NCI-H2029 treated with DMSO at 0.1 percent for 48 hours (cell line): ENCODE results near the gene TBC1D16.
A peak's percentile ranks its signal among the peaks of the same experiment; 100 is the strongest.
"Not testable (repeated sequence)": the region's sequence is repeated elsewhere in the genome, so short reads cannot be mapped to it uniquely, and the experiment has no call there.

Experiments used
- DNase-seq: peaks from one replicate; lab custom pipeline; 2025; lab: John Stamatoyannopoulos, UW

Gene TBC1D16

DNA sequence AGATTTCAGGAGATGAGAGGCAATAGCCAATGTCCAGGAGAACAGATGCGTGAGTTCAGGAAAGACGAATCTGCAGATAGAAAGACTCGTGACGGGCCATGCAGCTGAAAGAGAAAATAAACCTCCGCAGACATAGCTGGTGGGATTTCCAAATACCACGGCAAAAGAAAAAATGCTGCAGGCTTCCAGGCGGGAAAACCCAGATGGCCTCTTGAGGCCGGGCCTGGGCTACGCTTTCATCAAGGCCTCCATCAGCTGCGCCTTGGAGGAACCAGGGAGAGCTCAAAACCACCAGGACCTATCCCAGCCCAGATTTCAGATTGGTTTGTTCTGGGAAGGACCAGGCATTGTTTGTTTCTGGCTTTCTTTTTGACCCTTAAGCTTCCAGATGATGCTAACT lies 17.4 kb upstream of the TBC1D16 start:
- no peak for DNase-seq

DNA sequence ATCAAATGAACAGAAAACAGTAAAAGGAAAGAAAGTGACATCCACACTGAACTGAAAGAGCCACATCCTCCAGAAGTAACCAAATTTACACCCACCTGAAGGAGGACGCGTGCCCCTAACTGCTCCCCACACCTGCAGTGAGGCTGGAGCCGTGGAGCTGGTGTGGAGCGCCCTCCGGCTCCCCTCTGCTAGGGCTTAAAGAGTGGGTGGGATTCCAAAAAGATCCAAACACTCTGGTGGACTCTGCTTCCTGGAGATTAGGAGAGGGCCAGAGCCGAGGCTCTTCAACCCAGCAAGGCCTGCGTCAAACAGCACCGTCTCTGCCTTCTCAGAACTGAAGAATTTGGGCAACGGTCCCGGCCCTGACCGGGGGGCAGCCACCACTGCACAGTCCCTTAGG lies 16.0 kb upstream of the TBC1D16 start:
- no peak for DNase-seq

DNA sequence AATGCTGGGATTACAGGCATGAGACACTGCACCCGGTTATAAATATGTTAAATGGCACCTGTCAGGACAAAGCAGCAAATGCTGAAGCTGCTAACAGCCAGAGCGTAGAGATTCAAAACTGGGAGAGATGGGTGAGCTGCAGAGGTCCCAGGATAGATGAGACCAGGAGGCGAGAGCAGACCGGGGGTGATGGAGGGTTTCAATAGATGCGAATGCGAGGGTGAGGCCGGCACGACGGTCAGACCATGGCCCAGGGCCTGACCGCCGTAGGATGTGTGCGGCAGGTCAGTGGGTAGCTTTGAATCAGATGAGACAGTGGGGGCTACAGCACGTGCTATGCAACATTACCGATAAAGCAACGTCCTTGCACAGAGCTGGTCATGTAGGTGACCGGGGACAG lies 15.0 kb upstream of the TBC1D16 start:
- DNase-seq = no peak

DNA sequence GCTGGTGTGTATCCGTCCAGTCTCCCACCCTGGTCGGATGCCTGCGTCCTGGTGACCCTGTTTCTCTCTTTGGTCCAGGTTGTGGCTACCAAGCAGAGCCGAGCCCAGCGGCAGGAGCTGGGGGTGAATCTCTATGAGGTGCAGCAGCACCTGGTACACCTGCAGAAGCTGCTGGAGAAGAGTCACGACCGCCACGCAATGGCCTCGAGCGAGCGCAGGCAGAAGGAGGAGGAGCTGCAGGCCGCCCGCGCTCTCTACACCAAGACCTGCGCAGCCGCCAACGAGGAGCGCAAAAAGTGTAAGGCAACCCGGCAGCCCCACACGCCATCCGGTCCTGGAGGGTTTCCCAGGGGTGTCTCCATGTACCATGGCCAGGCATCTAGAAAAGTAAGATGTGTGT lies 14.3 kb upstream of the TBC1D16 start:
- no peak for DNase-seq

DNA sequence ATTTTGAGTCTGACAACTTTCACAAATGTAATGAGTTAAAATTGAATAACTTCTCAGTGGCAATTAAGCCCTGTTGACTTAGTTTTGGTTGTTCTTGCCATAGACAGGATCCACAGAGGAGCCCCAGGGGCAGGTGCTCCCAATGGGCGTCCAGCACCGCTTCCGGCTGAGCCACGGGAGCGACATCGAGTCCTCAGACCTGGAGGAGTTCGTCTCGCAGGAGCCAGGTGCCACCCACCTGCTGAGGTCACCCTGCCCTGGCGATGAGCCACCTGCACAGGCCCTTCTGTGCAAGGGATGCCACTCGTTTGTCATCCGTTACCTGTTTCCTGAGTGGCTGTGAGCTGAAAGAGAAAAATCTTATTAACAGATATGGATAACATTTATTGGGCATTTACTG lies 11.5 kb upstream of the TBC1D16 start:
- peak; percentile 64 for DNase-seq

DNA sequence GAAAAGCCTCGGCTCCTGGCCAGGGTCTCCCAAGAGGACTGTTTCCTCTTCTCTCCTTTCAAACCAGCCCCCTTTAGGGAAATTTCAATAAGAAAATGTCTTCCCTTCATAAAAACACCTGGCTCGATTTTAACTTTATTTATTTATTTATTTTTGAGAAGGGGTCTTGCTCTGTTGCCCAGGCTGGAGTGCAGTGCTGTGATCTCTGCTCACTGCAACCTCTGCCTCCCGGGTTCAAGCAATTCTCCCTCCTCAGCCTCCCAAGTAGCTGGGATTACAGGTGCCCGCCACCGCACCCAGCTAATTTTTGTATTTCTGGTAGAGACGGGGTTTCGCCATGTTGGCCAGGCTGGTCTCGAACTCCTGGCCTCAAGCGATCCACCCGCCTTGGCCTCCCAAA lies 11.0 kb upstream of the TBC1D16 start:
- DNase-seq = not testable (repeated sequence)

DNA sequence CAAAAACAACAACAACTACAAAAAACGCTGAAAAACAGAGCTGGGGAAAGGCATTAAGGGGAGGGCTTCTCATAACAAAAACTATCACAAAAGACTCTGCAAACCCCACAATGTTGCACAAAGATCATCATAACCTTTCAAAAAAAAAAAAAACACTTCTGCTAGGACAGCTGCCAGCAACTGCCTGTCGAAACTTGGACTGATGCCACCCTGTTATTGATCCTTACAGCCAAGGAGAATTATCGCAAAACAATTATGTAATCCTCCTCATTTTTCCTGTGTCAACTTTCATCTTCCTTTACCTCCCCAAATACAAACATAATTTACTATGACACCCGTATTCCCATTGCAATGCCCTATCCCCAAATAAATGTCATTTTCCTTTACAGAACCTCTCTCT lies 10.0 kb upstream of the TBC1D16 start:
- DNase-seq = peak; percentile 62

DNA sequence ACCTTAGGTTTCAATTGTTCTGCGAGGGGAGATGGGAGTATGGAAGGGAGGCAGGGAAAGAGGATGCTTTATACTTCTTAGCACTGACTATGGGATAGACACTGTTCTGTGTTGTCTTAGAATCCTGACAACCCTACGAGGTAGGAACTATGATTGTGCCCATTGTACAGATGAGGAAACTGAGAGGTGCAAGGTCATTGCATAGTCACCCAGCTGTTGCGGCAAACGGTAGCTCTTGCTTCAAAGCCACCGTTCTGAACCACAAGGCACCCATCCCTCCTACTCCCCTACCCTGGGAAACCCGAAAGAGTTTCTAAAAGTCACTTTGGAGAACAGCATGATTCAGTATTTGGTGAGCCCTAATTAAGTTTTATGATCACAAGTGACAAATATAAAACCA lies 8.3 kb upstream of the TBC1D16 start:
- no peak for DNase-seq

DNA sequence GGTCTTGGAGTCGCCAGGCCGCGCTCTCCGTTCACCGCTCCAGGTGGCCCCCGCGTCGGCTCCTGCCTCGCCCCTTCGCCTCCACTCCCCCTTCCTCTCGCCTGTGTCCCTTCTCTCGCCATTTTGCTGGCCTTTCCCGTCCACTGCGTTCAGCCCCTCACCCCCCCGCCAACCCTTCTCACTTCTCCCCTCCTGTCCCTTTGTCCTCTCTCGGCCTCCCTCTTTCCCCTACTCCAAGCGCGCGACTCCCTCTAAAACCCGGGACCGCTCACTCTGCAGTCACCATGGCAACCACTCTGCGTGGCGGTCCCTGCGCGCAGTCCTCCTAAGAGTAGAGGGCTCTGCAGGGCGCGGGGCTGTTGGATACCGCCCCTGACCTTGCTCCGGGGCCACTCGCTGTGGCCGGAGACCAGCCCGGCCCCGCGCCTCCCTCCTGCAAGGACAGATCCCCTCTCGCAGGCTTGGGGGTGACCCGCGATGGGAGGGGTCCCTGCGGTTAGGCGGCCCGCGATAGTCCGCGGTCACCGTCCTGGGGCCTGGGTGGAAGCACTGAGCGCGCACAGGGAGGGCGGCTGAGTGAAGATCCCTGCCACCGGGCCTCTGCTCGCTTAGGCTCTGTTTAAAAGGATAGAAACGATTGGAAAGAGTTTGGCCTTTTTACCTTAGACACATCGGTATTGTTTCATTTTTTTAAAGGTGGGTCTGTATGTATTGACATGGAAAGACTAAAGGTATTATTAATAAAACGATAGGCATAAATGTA lies 1.2 kb upstream of the TBC1D16 start:
- peak; percentile 22 for DNase-seq

DNA sequence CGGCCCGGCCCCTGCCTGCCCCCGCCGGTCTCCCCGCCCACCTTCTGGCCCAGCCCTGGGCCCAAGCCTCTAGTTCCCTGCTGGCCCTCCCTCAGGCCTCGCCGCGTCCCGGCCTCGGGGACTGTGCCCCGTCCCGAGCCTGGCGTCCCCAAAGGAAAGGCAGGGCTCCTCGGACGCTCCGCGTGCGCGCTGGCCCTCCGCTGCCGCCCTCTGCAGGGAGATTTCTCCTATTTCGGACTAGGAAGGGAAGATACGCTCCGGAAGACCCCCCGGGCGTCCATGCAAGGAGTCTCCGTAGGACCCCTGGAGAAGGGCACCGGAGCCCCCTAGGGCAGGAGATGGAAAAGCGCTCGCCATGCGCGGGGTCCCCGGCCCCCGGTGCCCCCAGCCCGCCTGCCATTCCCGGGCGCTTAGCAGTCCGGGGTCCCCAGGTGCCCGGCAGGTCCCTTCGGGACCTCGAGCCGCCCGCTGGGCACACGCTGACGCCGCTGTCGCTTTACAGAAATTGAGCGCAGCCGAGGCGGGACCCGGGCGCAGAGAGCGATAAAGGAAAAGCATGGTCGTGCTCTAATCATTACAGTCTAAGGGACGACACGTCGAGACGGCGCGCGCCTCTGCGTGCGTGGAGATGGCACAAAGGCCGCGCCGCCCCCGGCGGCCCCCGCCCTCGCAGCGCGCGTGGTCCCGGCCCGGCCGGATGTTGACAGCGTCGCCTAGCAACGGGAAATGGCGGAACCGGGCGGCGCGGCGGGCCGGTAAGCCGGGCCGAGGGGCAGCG lies 454 bp upstream of the TBC1D16 start, which contains the start of gene CCDC40:
TSS of gene CCDC40 (plus strand) at position 706 of the 778 bp plus-strand sequence. CDS start at position 727, 21 bp downstream.
- DNase-seq = peak; percentile 21

DNA sequence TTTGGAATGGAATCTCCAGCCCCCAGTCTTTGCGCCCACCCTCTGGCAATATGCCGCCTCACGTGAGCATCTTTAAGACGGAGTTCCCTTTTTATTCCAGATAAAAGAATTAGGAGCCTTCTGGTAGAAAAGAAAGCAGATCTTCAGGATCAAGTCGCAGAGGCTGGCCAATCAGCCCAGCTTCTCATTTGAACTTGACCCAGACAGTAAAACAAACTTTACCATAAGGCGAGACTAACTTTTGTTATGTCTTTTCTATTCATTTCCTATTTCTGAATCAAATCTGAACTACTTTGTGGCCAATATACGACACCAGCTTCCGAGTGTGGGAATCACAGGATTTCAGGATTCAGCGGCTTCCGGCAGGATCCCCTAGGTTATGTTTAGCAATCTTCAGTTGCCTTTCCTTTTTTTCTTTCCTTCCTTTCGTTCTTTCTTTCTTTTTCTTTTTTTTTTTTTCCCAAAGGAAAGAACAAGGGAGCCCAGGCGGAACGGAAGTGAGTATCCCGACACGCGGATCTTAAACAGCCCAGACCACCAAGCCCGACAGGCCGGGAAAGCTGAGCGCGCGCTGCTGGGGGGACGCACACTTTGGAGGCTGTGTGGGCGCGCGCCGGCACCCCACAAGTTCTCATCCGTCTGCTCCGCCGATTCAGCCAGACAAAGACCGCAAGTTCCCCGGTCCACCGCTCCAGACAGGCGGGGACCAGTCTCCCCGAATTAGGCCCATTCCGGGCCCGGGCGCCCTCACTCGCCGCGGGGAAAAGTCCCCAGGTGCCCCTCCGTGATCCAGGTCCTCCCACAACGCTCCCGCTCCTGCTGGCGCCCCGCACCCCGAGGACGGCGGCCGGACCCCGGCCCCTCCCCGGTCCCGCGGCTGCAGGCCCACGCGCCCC lies 633 bp downstream of the TBC1D16 start:
- no peak for DNase-seq

DNA sequence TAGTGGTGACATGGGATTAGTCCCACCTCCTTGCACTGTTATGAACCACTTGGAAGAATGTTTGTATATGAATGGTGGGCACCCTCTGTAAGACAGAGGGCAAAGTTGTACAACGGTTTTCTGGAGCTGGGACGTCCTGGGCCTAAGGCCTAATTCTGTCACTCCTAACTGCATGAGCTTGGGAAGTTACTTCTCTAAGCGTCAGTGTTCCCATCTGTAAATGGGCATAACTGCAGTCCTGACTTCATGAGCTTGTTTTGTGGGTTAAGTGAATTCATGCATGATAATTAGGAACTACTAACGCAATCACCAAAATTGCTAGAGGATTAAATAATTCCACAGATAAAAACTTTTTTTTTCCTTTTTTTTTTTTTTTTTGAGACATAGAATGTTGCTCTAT lies 1.8 kb downstream of the TBC1D16 start:
- no peak for DNase-seq

DNA sequence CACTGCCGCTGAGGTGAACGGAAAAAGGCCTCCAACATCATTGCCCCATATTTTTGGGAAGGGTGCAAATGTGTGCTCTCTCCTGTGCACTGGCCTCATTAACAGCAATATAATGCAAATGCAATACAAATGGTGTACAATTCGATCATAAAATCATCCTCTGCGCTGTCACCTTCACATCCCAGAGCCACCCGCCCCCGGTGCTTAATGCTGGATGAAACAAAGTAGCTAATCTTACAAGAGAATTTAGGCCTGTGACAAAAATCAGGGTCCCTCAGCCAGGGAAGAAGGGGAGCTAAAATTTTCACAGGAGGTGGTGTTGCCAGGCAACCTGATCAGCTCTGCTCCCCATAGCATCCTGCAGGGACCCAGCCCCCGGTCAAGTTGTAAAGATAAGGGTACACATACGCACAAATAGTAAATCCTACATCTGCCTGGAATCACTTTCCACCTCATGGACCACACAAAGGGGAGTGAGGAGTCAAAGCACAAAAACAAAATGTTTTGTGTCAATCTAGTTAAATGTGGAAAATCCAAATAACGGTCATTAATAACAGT lies 3.0 kb downstream of the TBC1D16 start:
- no peak for DNase-seq

DNA sequence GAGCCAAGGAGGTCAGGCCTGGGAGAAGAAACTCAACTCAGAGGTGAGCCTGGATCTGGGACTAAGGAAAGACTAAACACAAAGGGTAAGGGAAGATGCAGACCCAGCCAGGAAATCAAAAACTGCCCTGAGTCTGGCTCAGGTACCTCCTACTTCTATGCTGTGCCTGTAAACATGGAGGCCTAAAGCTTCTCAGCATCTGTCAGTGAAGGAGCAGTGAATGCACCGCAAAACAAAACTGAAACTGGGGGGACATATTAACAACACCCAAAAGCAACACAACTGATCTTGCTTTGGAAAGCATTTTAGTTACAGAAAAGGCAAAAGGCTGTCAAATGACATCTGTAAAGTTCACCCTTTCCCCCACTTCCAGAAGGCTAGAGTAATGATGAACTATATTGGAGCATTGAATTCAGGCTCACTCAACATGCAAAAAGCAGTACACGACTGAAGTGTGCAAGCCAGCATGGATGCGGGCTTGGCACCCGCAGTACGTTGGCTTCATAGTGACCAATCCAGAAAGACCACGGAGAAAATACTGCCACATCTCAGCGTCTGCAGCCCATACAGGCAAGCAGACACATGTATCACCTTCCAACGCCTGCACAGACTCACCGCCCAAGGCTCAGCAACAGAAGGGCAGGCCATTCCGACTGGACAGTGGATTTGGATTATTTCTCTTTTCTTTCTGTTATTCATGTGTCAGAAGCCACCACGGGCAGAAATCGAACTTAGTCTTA lies 3.8 kb downstream of the TBC1D16 start:
- DNase-seq = no peak

DNA sequence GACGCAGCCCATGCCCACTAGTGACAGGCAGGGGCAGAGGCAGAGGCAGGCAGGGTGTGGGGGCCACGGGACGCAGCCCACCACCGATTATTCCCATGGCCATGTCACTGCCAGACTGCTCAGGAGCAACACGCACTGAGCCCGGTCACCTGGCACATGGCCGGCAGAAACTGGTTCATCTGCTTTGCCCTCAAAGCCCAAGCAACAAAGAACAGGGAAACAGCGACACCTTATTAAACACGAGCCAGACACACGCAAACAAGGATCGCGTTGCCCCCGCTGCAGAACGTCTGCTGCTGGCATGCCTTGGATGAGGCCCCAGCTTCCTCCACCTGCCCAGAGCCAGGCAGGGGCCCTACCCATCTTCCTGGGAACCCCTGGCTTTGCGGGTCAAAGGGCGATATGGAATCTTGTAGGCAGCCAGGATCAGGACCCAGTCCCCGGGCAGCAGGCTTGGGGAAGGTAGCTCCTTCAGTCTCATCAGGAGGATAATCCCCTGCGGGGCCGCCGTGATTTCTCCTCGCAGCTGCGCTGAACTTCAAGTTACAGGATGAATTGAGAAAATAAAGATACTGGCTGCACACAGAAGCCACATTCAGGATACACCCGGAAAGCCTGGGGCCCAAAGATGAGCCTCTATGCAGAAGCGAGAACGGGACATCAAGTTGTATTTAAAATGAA lies 4.8 kb downstream of the TBC1D16 start:
- DNase-seq = peak; percentile 94

DNA sequence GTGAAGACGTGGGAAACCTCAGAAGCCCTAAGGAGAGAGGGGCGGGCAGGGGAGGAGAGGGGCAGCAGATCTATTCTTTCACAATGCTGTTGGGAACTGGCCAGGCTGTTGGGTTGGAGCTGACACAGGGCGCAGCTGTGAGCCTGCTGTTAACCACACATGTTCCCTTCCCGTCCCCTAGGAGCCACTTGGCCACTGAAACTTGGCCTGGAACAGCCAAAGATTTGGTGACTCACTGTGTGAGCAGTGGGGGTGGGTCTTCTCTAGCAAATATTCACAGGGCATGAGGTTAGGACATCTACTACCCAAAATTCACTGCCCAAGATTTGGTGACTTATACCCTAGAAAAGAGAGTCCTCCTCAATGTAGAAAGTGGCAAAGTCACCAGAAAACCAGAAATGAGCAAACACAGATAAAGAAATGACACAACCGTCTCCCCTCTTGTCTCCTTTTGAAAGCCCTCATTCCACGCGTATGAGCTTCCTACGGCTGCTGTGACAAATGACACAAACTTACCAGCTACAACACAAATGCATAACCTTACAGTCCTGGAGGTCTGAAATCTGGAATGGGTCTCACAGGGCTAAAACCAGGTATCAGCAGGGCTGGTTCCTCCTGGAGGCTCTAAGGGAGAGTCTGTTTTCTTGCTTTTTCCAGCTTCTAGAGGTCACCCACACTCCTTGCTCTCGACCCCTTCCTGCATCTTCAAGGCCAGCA lies 6.3 kb downstream of the TBC1D16 start:
- DNase-seq = peak; percentile 13

DNA sequence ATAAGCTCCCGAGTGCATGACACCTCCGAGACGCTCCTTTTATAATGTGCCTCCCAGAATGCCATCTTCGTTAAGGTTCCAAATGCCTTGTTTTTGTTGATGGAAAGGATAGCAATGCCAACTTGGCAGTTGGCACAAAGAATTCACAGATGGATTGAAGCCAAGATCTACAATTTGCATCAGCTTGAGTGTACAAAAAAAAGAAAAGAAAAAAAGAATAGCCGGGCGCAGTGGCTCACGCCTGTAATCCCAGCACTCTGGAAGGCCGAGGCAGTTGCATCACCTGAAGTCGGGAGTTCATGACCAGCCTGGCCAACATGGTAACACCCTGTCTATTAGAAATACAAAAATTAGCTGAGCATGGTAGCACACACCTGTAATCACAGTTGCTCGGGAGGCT lies 7.6 kb downstream of the TBC1D16 start:
- peak; percentile 57 for DNase-seq

DNA sequence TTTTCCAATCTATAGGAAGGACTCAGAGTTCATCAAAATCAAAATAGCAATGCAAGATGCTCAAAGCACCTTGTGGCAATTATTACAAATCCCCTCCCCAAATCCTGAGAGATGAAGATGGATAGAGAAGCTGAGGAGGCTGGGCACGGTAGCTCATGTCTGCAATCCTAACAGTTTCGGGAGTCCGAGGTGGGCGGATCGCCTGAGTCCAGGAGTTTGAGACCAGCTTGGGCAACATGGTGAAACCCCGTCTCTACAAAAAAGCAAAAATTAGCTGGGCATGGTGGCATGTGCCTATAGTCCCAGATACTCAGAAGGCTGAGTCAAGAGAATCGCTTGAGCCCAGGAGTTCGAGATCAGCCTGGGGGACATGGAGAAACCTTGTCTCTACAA lies 8.6 kb downstream of the TBC1D16 start:
- DNase-seq = no peak

DNA sequence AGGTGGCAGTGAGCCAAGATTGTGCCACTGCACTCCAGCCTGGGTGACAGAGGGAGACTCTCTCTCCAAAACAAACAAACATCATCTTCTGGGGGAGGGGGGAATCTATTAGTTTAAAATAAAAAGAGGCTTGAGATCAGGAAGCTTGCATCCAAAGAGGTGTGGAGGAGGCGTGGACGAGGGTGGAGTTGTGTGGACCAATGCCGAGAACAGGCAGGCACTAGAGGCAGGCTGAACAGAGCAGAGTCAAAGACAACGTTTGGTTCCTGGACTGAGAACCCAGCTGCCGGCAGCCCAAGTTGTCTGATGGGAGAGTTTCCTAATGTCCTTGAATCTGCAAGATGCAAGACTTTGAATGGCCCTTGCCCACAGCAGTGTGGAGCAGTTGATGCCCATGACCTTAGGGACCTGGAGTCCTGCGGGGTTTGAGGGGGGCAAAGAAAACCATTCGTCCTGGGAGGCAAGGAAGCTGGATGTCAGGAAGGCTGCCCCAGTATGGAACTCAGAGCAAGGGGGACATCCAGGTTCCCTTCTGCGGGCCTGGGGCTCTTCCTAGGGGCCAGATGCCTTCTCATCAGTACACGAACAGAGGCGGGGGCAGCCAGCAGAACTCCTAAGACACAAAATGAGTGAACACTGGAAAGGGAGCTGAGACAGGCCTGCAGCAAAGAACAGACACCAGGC lies 9.2 kb downstream of the TBC1D16 start:
- DNase-seq = peak; percentile 94

DNA sequence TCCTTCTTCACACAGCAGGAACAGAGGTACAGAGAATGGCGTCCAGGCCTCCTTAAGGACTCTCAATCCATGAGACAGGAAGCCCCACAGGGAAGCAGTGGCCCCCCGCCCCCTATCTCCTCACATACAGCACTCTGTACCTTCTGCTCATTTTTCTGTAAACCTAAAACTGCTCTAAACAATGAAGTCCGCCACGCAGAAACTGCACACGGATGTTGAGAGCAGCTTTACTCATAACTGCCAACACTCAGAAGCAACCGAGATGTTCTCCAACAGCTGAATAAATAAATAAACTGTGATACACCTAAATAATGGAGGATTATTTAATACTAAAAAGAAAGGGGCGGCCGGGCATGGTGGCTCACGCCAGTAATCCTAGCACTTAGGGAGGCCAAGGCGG lies 9.9 kb downstream of the TBC1D16 start:
- peak; percentile 22 for DNase-seq
